ENCODE results near the gene PKNOX2.
A peak's percentile ranks its signal among the peaks of the same experiment; 100 is the strongest.

PKNOX2 gene

DNA sequence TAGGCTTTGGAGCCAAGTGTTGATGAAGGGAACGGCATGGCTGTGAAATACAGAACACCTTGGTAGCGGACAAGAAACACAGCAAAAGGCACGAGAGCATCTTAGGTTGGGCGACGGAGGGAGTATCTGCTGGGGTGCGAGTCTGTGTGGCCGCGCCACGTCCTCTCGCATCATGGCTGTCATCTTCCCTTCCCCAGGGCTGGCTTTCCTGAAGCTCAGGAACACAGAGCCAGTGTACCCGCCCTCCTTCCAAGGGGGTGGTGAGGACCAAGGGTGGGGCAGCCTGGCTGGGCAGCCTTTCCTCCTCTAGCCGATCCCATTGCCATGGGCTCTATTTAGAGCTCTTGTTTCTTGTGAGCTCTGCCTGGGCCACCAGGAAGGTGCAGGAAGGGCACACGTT, 177.1 kb downstream of the PKNOX2 start:
- DNase-seq (ENCODE audit: low spot score), result no peak

- DNase-seq (ENCODE audit: low spot score), result no peak
Measured at GRCh38 chr11:125342281-125342930, 177.9 kb downstream of the PKNOX2 start.

GRCh38 chr11:125343086-125343717, 178.7 kb downstream of the PKNOX2 start:
- DNase-seq (ENCODE audit: low spot score), result no peak

GRCh38 chr11:125343718-125344131, 179.2 kb downstream of the PKNOX2 start:
- DNase-seq (ENCODE audit: low spot score), result no peak

DNA sequence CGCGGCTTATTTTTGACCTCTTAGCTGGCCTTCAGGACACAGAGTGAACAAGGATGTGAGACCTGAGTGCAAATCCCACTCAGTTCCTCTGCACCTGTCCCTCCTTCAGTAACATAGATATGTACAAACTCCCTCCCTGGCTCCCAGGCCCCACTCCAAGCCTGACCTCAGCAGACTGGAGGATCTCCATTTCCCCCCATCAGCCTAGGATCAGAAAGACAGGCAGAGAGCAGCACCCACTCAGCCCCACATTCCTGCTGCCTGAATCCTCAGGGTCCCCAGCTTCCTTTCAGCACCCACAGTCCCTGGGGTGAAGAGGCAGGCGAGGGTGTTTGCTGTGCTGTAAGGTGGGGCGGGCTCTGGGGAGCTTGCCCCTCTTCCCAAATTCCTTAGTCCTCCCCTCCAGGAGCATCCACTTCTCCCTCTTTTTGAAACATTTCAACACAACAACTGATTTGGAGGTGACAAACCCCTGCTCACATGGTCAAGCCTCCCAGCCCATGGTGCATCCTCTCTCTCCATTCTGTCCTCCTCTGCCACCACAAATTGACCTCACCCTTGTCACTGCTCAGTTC, 180.4 kb downstream of the PKNOX2 start:
- DNase-seq (ENCODE audit: low spot score), result no peak

DNA sequence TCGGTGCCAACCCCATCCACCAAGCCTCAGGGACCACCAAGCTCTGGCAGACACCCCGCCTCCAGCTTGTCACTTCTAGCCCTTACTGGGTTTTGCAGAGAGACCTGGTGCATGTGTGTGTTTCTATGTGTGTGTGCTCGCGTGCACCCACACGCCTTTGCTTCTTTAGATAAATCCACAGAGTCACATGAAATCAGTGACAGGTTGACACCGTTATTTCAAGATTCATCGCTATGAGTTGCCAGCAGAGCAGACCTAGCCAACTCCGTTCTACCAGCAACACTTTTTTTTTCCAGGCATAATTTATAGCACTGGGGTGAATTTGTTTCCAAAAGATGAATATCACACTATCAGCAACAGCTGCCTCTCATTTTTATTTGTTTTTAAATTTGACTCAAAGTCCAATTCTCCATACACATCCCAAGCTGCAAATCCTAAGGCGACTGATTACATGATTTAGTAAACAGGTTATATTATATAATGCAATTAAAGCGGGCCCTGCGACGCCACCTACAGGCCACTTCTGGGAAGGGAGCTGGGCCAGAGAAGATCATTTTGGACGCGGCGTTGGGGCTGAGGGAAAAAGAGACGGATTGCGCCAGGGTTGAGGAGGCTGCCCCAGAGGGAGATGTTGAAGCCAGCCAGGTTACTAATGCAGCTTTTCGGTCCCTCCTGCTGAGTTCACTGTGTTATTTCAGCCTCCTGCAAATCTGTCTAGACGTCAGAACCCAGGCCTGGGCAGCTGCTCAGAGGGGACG, 181.0 kb downstream of the PKNOX2 start:
- DNase-seq (ENCODE audit: low spot score), result peak; percentile 24

GRCh38 chr11:125346179-125346530, 181.6 kb downstream of the PKNOX2 start:
- no peak for DNase-seq (ENCODE audit: low spot score)

DNA sequence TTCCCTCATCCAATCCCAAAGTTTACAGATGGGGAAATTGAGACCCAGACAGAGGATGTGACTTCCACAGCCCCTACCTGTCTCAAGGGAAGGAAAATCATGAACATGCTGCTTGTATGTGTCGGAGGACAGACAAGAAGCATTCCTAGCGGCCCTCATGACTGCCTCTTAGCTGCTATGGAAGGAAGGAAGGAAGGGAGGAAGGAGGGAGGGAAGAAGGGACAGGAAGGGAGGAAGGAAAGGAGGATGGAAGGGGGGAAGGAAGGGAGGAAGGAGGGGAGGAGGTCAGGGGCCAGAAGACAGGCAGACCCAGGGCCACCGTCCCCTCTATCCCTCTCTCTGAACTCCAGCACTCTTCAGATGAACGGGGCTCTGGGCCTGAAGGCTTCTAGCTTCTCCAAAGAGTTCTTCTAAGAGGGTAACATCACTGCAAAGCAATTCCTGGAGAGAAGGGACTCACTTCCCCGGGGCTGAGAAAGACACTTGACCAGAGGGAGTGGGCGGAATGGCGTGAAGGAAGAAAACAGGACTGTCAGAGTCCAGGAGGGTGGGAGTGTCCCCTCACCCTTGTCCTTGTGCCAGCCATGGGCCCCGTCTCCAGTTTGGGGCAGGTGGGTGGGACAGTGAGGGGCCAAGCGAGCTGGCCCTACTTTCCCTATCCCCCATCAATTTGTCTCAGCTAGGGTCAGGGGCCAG, 182.2 kb downstream of the PKNOX2 start:
- no peak for DNase-seq (ENCODE audit: low spot score)

- no peak for DNase-seq (ENCODE audit: low spot score)
Measured at GRCh38 chr11:125347261-125347585, 182.7 kb downstream of the PKNOX2 start.

- DNase-seq (ENCODE audit: low spot score), result no peak
Measured at GRCh38 chr11:125348141-125348651, 183.6 kb downstream of the PKNOX2 start.

DNA sequence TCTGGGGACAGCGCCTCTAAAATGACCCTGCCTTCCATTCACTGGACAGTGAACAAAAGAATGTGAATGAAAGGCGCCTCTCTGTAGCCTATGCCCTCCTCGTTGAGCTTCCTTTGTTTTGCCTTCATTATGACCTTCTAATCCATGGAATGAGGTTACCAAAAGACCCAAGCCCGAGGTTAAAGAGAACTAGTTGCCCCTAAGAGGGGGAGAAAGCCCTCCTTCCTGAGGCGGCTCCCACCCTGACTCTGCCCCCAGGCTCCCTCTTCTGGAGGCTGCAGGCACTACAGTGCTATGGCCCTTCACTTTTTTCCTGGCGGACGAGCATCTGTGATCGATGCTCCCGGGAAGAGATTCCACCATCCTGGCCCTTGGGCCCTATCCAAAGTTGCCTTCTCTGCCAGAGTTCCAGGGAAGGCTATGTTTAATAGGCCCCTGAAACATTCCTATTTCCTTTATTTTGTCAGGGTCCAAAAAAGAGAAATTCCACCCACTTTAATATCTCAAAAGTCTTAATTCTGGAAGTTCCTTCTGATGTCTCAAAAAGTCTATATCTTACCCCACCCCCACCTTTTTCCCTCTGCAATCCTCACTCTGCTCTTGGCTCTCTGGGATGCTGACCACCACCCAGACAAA, 184.2 kb downstream of the PKNOX2 start:
- DNase-seq (ENCODE audit: low spot score), result peak; percentile 31

GRCh38 chr11:125350206-125351032, 185.9 kb downstream of the PKNOX2 start:
- no peak for DNase-seq (ENCODE audit: low spot score)

DNA sequence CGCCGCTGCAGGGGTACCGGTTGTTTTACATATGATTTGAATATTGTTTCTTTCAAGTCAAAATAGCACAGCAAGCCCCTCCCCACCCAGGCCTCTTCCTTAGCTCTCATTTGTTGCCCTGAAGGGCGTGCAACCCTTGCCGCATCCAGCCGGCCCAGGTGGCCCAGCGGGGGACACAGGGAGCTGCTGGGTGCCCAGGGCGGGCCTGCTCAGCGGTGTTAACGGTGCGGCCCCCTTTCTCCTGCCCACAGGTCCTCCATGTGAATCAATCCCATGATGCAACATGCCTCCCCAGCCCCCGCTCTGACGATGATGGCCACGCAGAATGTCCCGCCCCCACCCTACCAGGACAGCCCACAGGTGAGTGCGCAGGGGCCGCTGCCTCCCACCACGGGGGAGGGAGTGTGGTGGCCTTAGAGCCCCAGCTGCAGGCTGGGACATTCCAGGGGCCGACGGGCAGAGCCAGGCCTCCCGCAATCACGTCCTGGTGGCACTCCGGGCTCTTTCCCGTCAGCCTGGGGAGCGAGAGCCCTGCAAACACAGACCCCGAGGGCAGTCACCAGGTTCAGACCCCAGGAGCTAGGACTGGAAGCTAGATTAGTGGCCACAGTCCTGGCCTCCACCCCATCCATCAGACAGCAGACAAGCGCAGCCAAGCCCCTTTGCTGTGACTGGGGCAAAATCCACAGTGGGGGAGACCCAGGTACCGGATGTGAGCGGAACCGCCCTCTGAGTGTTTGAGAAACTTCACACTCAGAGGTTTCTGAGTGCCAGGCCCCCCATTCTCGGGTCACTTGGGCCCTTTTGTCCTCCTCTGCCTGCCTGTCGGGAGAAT, 186.7 kb downstream of the PKNOX2 start:
- no peak for DNase-seq (ENCODE audit: low spot score)

DNA sequence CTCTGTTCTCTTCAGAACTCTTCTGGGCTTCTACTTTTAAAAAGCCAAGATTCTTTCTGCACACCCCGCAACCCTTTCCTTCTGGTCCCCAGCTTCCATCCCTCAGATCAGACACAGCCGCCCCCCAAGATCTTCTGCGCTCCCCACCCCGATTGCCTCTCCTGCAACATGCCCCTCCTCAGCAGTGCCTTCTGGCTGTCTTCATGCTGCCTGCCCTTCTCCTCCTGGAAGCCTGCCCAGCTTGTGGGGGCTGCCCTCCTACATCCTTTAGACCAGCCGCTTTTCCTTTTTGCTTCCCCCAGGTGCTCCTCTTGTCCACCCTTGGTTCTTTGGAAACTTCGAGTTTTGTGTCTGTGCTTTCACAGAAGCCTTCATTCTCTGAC, 187.3 kb downstream of the PKNOX2 start:
- no peak for DNase-seq (ENCODE audit: low spot score)

DNA sequence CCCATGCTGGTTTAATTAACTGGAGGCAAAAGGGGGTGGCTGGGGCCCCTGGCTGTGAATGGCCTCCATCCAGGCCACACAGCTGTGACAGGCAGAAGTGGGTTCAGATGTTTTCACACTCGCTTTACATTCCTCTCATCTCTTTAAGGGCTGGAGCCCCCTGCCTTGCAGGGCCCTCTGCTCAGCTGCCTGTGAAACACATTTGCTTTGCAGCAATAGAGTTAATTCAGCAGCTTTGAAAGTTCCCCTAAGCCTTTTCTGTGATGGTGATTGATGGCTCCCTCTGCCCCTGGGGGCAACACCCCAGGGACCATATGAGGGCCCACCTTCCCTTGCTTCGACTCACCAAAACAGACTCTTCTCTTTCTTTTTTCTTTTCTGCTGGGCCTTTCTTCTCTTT, 192.2 kb downstream of the PKNOX2 start:
- no peak for DNase-seq (ENCODE audit: low spot score)

DNA sequence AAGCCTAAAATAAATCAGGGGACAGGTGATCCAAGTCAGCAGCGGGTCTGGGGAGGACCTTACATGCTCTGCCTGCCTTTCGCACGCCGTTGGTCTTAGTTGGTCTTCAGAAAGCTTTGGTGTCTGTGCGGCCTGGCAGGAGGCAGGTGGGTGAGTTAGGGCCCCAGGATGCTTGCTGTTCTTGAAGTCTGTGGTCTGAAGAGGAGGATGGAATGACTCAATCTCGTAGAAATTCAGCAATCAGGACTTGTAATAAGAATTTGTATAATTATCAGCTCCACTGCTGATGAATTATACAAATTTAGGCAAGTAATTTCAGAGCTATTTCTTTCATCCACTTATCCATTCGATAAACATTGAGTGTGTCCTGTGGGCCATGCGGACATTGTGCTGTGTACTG, 193.0 kb downstream of the PKNOX2 start:
- no peak for DNase-seq (ENCODE audit: low spot score)

GRCh38 chr11:125358254-125358840, 193.8 kb downstream of the PKNOX2 start:
- no peak for DNase-seq (ENCODE audit: low spot score)

- no peak for DNase-seq (ENCODE audit: low spot score)
Measured at GRCh38 chr11:125359130-125359529, 194.6 kb downstream of the PKNOX2 start.

DNA sequence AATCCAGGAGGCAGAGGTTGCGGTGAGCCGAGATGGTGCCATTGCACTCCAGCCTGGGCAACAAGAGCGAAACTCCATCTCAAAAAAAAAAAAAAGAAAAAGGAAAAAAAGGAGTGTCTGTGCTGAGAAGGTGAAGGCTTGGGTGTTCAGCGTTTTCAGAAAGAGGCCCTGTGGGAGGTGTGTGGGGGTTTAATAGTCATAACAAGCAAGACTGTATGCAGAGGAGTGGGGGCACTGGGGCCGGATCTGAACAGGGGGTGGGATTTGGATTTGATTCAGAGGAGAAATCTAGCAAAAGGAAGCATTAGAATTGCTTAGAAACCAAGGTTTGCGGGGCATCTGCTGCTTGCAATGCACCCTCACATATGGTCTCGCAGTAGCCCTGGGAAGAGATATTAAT, 195.5 kb downstream of the PKNOX2 start:
- DNase-seq (ENCODE audit: low spot score), result no peak
